Body of pancreas (tissue), 4 donors: ENCODE measurements around the gene ALDH3A1. TPM values are rescaled to one million over a fixed set of nuclear protein-coding genes. Genes with fewer than 3 reads are reported as not detected.
A peak's percentile ranks its signal among the peaks of the same experiment; 100 is the strongest.

Experiments used
- ATAC-seq: fragments of 150-250 bp; one replicate; pipeline ENCODE4 v1.9.1; 2016
- DNase-seq, 4 donors: peaks; one replicate each; pipeline ENCODE4 v3.0.0-alpha.2; 2019
- H3K27ac ChIP-seq, 4 donors: fragments of 200-600 bp; sonication (generic); 1 replicate in 3 of 4; 2 replicates in 1 of 4; pipeline versions ENCODE4 v1.5.1 to v1.6.1; 2016 to 2019; ENCODE audit warnings: mild to moderate bottlenecking in 1 of 4, mixed read lengths in 1 of 4, moderate library complexity in 1 of 4
- H3K27me3 ChIP-seq, 2 donors: fragments of 200-600 bp; sonication (generic); one replicate each; pipeline ENCODE4 v1.6.0; 2016; ENCODE audit warnings: mild to moderate bottlenecking in 1 of 2
- H3K36me3 ChIP-seq, 2 donors: fragments of 200-600 bp; sonication (generic); replicated peaks in 1 of 2; 2 replicates each; pipeline ENCODE4 v1.5.1; 2016; ENCODE audit warnings: low read depth in 2 of 2; ENCODE audit not compliant: insufficient read depth in 1 of 2
- H3K4me1 ChIP-seq: fragments of 200-600 bp; sonication (generic); one replicate; pipeline ENCODE4 v1.6.0; 2016
- H3K4me3 ChIP-seq, 2 donors: fragments of 200-600 bp; sonication (generic); 1 replicate in 1 of 2; 2 replicates in 1 of 2; pipeline ENCODE4 v1.5.1; 2016 to 2019
- H3K9me3 ChIP-seq, 3 donors: fragments of 200-600 bp; sonication (generic); 1 replicate in 2 of 3; 2 replicates in 1 of 3; pipeline ENCODE4 v1.5.1; 2016
- POLR2A ChIP-seq, 3 donors: fragments of 450-650 bp; IDR thresholded peaks; one replicate each; pipeline ENCODE4 v1.6.1; 2016; ENCODE audit warnings: antibody characterized with exemption in 3 of 3, mild to moderate bottlenecking in 2 of 3
- WGBS, 2 donors: methylation state at CpG; one replicate each; pipeline ENCODE4 v1.1.5; 2017; 5-methylcytosine and 5-hydroxymethylcytosine counted together
- intact Hi-C: fragments of 100-400 bp; cut with DNase I; formaldehyde crosslinking; loops from one replicate; pipeline ENCODE4 v1.15.1; 2023
- total RNA-seq, 2 donors: library from RNA; depleted of rRNA; stranded (reverse); fragments of >200 nt; gene quantifications; one replicate each; pipeline ENCODE4 v1.1.0, GENCODE V29; 2016
- TF ChIP-seq, protein P1 (sequence below), 7 experiments: fragments of 450-650 bp in 4 of 7; fragments of 200-600 bp in 3 of 7; sonication (generic) in 3 of 7; IDR thresholded peaks; one replicate each; pipeline ENCODE4 v1.5.1; 2016 to 2019; ENCODE audit warnings: antibody characterized with exemption in 7 of 7

The ALDH3A1 gene
- total RNA-seq, 2 donors from 2014 or later: 0.33 to 1.8 TPM

DNA sequence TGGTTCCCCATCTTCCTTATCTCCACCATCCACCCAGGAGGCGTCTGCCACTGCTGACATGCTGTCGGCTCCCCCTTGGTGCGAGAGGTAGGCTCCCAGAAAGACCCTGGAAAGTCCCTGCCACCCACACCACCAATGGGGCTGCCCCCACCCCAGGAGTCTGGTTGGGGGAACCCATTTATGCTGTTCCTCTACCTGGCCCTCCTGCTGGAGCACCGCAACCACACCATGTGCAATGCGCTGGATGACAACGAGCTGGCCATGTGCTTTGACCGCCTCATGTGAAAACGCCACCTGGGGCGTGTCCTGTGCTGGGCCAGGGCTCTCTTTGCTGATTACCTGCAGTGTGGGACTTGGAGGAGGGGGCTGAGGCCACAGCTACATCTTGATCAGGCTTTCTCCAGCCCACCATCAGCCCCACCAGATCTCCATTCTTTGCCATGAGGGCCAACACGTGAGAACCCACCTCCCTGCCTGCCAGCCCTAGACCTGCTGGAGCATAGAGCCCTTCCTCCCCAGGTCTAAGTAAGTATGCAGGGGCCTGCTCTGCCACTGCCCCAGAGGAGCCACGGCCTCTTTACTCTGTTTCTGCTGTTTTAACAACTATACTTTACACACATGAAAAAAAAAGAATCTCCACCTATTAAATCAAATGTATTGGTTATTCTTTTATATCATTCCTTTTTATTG is 7.9 kb upstream of the ALDH3A1 start:
- intact Hi-C loops: loop anchor here (5.0 kb wide), 1 partner anchor 234 kb away; no protein-coding TSS in a partner anchor
- TF ChIP-seq POLR2A (IDR thresholded peaks at IDR 0.05): no peak
- TF ChIP-seq, protein P1, sequence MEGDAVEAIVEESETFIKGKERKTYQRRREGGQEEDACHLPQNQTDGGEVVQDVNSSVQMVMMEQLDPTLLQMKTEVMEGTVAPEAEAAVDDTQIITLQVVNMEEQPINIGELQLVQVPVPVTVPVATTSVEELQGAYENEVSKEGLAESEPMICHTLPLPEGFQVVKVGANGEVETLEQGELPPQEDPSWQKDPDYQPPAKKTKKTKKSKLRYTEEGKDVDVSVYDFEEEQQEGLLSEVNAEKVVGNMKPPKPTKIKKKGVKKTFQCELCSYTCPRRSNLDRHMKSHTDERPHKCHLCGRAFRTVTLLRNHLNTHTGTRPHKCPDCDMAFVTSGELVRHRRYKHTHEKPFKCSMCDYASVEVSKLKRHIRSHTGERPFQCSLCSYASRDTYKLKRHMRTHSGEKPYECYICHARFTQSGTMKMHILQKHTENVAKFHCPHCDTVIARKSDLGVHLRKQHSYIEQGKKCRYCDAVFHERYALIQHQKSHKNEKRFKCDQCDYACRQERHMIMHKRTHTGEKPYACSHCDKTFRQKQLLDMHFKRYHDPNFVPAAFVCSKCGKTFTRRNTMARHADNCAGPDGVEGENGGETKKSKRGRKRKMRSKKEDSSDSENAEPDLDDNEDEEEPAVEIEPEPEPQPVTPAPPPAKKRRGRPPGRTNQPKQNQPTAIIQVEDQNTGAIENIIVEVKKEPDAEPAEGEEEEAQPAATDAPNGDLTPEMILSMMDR (IDR thresholded peaks at IDR 0.05): no peak
- Histone ChIP-seq H3K36me3 (no peaks in the 10 kb centered on the region), H3K9me3 (no peaks in the 10 kb centered on the region), H3K27me3 (no peaks in the 10 kb centered on the region), H3K4me1 (no peaks in the 10 kb centered on the region), H3K4me3 (no peak overlapping the region), H3K27ac (no peak overlapping the region)
- ATAC-seq (no peak), DNase-seq (no peak)
- WGBS, 2 donors: 76 to 78% methylated on average over 7 to 8 of the region's 11 CpGs

DNA sequence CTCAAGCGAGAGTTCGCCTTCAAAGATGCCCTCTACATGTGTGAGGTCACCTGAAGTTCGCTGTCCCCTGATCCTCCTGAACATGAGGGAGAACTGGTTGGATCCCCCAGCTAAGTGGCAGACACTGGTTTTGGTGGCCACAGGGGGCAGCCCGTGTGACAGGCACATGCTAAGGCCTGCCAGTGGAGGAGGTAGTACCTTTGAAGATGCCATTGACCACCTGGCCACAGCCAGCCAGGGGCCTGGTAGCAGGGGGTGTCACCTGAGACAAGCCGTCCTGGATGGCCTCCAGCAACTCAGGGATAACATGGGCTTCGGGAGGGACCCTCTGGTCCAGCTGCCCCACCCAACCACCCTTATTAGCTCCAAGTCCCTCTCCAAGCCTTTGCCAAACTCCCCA is 7.3 kb upstream of the ALDH3A1 start:
- Histone ChIP-seq H3K36me3 (no peaks in the 10 kb centered on the region), H3K9me3 (no peaks in the 10 kb centered on the region), H3K4me1 (no peaks in the 10 kb centered on the region), H3K27me3 (no peaks in the 10 kb centered on the region), H3K4me3 (no peak overlapping the region), H3K27ac (no peak overlapping the region)
- TF ChIP-seq, protein P1 (IDR thresholded peaks at IDR 0.05): no peak
- TF ChIP-seq POLR2A (IDR thresholded peaks at IDR 0.05): no peak
- ATAC-seq (no peak), DNase-seq (no peak)
- 69 to 81% methylated on average over 3 to 6 of the region's 6 CpGs for WGBS, 2 donors
- intact Hi-C loops: loop anchor here (5.0 kb wide), 1 partner anchor 233 kb away; no protein-coding TSS in a partner anchor

DNA sequence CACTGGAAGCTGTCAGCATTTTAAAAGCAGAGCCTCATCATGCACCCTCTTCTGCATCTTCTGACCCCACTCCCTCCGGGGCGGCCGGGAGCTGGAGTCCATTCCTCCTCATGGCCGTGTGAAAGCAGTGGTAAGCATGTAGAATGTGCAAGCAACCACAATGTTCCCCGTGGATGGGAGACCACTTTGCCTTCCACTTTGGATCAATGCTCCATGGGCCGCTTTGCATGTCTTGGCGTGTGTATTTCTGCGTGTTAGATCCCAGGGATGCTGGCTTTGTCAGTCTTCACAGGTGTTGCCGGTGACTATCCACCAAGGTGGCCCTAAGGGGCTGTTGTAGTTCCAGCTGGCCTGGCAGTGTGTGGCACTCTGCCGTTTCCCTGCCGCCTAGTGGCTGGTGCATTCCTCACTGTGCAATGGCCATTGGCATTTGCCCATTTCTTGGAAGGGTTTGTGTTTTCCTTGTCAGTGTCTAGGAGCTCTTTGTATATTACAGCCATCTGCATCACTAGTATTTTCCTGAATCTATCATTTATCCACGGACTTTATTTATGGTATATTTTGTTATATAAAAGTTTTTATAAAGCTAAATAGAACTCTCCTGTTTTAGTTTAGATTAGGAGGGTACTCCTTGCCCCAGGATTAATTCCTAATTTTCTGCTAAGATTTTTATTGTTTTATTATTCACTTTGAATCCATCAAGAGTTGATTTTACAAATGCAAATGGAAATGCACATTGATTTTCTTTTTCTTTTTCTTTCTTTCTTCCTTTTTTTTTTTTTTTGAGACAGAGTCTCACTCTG is 5.8 kb upstream of the ALDH3A1 start:
- intact Hi-C loops: no loop called here
- Histone ChIP-seq H3K27ac (no peak overlapping the region), H3K36me3 (no peaks in the 10 kb centered on the region), H3K4me3 (no peak overlapping the region), H3K9me3 (no peaks in the 10 kb centered on the region), H3K27me3 (no peaks in the 10 kb centered on the region), H3K4me1 (no peaks in the 10 kb centered on the region)
- ATAC-seq (peak; percentile 64), DNase-seq (peak; percentile 47 to 74 (median 57))
- 55 to 62% methylated on average over 12 of the region's 12 CpGs for WGBS, 2 donors
- TF ChIP-seq, protein P1 (IDR thresholded peaks at IDR 0.05): peak; percentile 44 to 74 (median 61)
- TF ChIP-seq POLR2A (IDR thresholded peaks at IDR 0.05): no peak

DNA sequence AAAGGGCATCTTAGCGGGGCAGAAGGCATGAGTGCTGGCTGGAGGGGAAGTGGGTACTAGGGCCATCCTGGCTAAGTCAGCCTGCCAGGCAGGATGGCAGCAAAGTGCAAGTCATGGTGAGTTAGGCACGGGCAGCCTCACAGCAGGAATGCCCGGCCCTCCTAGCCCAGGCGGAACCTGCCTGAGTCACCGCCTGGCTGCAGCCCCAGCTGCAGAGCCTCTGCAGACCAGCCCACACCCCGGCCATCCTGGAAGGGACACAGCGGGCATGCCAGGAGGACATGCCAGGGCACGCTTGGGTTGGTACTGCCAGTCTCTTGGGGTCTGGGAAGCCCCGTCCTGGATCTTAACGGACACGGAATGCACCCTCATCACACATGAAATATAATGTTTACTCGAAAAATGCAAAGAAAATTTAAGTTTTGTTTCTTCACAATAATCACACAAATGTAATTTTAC is 5.0 kb upstream of the ALDH3A1 start:
- WGBS, 2 donors: 60 to 79% methylated on average over 7 to 12 of the region's 12 CpGs
- Histone ChIP-seq H3K9me3 (no peaks in the 10 kb centered on the region), H3K36me3 (no peaks in the 10 kb centered on the region), H3K4me1 (peaks cover 8% of the 10 kb centered on the region), H3K27ac (no peak overlapping the region), H3K4me3 (no peak overlapping the region), H3K27me3 (no peaks in the 10 kb centered on the region)
- DNase-seq: peak in 3 of 4 donors; percentile 32 to 66 (median 40)
- TF ChIP-seq POLR2A (IDR thresholded peaks at IDR 0.05): no peak
- TF ChIP-seq, protein P1 (IDR thresholded peaks at IDR 0.05): no peak
- intact Hi-C loops: no loop called here
- peak; percentile 58 for ATAC-seq
